Sigmoid colon (tissue), 7 donors: ENCODE results near the gene MTG2. TPM values are rescaled to one million over a fixed set of nuclear protein-coding genes. Genes with fewer than 3 reads are reported as not detected.

Source experiments
- DNase-seq: peaks from one replicate; pipeline ENCODE4 v3.0.0-alpha.2; 2019
- H3K27ac ChIP-seq, 4 donors: fragments of 200-600 bp; sonication (generic); one replicate each; pipeline ENCODE4 v1.5.1; 2016 to 2019; ENCODE audit warnings: mild to moderate bottlenecking in 1 of 4
- H3K27me3 ChIP-seq, 3 donors: fragments of 200-600 bp; sonication (generic); one replicate each; pipeline ENCODE4 v1.5.1; 2019; ENCODE audit warnings: mild to moderate bottlenecking in 1 of 3
- H3K36me3 ChIP-seq, 4 donors: fragments of 200-600 bp; sonication (generic); one replicate each; pipeline ENCODE4 v1.5.1; 2016 to 2019
- H3K4me1 ChIP-seq, 4 donors: fragments of 200-600 bp; sonication (generic); one replicate each; pipeline ENCODE4 v1.5.1; 2017 to 2019
- H3K4me3 ChIP-seq, 4 donors: fragments of 200-600 bp; sonication (generic); one replicate each; pipeline ENCODE4 v1.5.1; 2017 to 2019; ENCODE audit warnings: mild to moderate bottlenecking in 2 of 4, moderate library complexity in 1 of 4
- H3K9me3 ChIP-seq, 4 donors: fragments of 200-600 bp in 3 of 4; sonication (generic) in 3 of 4; one replicate each; pipeline versions ENCODE4 v1.5.1 to v1.6.1; 2013 to 2019
- EP300 ChIP-seq, 4 donors: sonication (generic); formaldehyde crosslinking; IDR thresholded peaks; one replicate each; pipeline ENCODE4 v1.6.1; 2017; ENCODE audit warnings: antibody characterized with exemption in 4 of 4
- POLR2A ChIP-seq, 2 donors: fragments of 450-650 bp; IDR thresholded peaks; one replicate each; pipeline ENCODE4 v1.6.1; 2016; ENCODE audit warnings: antibody characterized with exemption in 2 of 2, mild to moderate bottlenecking in 2 of 2, moderate library complexity in 2 of 2
- POLR2AphosphoS5 ChIP-seq, 4 donors: sonication (generic); formaldehyde crosslinking; IDR thresholded peaks; one replicate each; pipeline ENCODE4 v1.6.1; 2017; ENCODE audit warnings: antibody characterized with exemption in 4 of 4
- WGBS, 2 donors: extraction: QIAGEN DNeasy Blood & Tissue Kit; methylation state at CpG; one replicate each; pipeline ENCODE4 v1.1.7; 2013; 5-methylcytosine and 5-hydroxymethylcytosine counted together
- intact Hi-C: fragments of 100-400 bp; cut with DNase I; formaldehyde crosslinking; loops from one replicate; pipeline ENCODE4 v1.15.1; 2023
- polyA plus RNA-seq, 3 donors: library from polyadenylated mRNA; stranded (reverse); fragments of 200-250 nt; gene quantifications; one replicate each; pipeline ENCODE4 v1.2.3, GENCODE V29; 2013
- total RNA-seq, 4 donors: library from RNA; depleted of rRNA; stranded (reverse); fragments of >200 nt; gene quantifications; one replicate each; pipeline ENCODE4 v1.1.0, GENCODE V29; 2016
- TF ChIP-seq, protein P1 (sequence below), 4 experiments: fragments of 450-650 bp in 3 of 4; fragments of 200-600 bp in 1 of 4; IDR thresholded peaks; one replicate each; pipeline ENCODE4 v1.5.1; 2016 to 2019; ENCODE audit warnings: antibody characterized with exemption in 4 of 4, mild to moderate bottlenecking in 3 of 4, moderate library complexity in 2 of 4
- donor health status: healthy with polysubstance abuse.
- donor health status: Bipolar disorder and iron deficiency.
- donor health status: healthy.

Gene MTG2
- total and polyA plus RNA-seq, 7 donors, result 13.3 to 32.3 (median 23.9) TPM

GRCh38 chr20:62170536-62170935 lies 12.3 kb upstream of the MTG2 start:
- Histone ChIP-seq H3K9me3 (no peaks in the 10 kb centered on the region), H3K27me3 (no peaks in the 10 kb centered on the region), H3K4me3 (no peak overlapping the region), H3K4me1 (no peaks in the 10 kb centered on the region), H3K36me3 (peaks cover 0 to 80% (median 17%) of the 10 kb centered on the region in 4 donors), H3K27ac (no peak overlapping the region)
- intact Hi-C loops, result no loop called here
- WGBS, 2 donors, result 94 to 95% methylated on average over 9 of the region's 9 CpGs
- no peak for TF ChIP-seq POLR2A (IDR thresholded peaks at IDR 0.05)
- TF ChIP-seq POLR2AphosphoS5 (IDR thresholded peaks at IDR 0.05), result no peak
- TF ChIP-seq, protein P1, sequence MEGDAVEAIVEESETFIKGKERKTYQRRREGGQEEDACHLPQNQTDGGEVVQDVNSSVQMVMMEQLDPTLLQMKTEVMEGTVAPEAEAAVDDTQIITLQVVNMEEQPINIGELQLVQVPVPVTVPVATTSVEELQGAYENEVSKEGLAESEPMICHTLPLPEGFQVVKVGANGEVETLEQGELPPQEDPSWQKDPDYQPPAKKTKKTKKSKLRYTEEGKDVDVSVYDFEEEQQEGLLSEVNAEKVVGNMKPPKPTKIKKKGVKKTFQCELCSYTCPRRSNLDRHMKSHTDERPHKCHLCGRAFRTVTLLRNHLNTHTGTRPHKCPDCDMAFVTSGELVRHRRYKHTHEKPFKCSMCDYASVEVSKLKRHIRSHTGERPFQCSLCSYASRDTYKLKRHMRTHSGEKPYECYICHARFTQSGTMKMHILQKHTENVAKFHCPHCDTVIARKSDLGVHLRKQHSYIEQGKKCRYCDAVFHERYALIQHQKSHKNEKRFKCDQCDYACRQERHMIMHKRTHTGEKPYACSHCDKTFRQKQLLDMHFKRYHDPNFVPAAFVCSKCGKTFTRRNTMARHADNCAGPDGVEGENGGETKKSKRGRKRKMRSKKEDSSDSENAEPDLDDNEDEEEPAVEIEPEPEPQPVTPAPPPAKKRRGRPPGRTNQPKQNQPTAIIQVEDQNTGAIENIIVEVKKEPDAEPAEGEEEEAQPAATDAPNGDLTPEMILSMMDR (IDR thresholded peaks at IDR 0.05), result no peak
- no peak for TF ChIP-seq EP300 (IDR thresholded peaks at IDR 0.05)
- no peak for DNase-seq

DNA sequence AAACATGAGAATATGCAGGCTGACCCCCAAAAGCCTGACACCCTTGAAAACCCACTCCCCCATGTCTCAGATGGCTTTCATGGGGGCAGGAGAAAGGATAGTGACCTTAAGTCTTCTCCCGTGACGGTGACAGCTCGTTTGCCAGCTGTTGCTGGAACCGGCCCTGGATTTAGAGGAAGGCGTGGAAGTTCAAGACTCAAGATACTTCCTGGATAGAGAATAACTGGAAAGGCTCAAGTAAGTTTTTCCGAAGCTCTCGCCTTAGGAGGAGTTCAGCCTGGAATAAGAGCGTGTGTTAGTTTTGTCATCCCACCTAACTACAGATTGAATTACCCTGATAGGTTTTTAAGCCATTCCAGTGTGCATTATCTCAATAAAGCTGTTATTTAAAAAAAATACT lies 11.6 kb upstream of the MTG2 start:
- no peak for TF ChIP-seq POLR2AphosphoS5 (IDR thresholded peaks at IDR 0.05)
- no peak for TF ChIP-seq POLR2A (IDR thresholded peaks at IDR 0.05)
- no peak for TF ChIP-seq EP300 (IDR thresholded peaks at IDR 0.05)
- TF ChIP-seq, protein P1 (IDR thresholded peaks at IDR 0.05), result no peak
- DNase-seq, result no peak
- H3K27me3 ChIP-seq, result no peaks in the 10 kb centered on the region
- no peaks in the 10 kb centered on the region for H3K4me1 ChIP-seq
- H3K27ac ChIP-seq, result no peak overlapping the region
- H3K4me3 ChIP-seq, result no peak overlapping the region
- H3K36me3 ChIP-seq, result peaks cover 0 to 80% (median 10%) of the 10 kb centered on the region in 4 donors
- intact Hi-C loops, result no loop called here
- 79 to 91% methylated on average over 8 of the region's 8 CpGs for WGBS, 2 donors
- H3K9me3 ChIP-seq, result no peaks in the 10 kb centered on the region

- DNase-seq, result no peak
- intact Hi-C loops, result no loop called here
- Histone ChIP-seq H3K4me3 (no peak overlapping the region), H3K9me3 (no peaks in the 10 kb centered on the region), H3K36me3 (peaks cover 0 to 76% (median 7%) of the 10 kb centered on the region in 4 donors), H3K4me1 (no peaks in the 10 kb centered on the region), H3K27me3 (no peaks in the 10 kb centered on the region), H3K27ac (no peak overlapping the region)
- 94 to 97% methylated on average over 18 of the region's 18 CpGs for WGBS, 2 donors
- TF ChIP-seq, protein P1 (IDR thresholded peaks at IDR 0.05), result no peak
- TF ChIP-seq POLR2A (IDR thresholded peaks at IDR 0.05) (no peak), EP300 (IDR thresholded peaks at IDR 0.05) (no peak), POLR2AphosphoS5 (IDR thresholded peaks at IDR 0.05) (no peak)
Observed at GRCh38 chr20:62172666-62173065, 10.2 kb upstream of the MTG2 start.

DNA sequence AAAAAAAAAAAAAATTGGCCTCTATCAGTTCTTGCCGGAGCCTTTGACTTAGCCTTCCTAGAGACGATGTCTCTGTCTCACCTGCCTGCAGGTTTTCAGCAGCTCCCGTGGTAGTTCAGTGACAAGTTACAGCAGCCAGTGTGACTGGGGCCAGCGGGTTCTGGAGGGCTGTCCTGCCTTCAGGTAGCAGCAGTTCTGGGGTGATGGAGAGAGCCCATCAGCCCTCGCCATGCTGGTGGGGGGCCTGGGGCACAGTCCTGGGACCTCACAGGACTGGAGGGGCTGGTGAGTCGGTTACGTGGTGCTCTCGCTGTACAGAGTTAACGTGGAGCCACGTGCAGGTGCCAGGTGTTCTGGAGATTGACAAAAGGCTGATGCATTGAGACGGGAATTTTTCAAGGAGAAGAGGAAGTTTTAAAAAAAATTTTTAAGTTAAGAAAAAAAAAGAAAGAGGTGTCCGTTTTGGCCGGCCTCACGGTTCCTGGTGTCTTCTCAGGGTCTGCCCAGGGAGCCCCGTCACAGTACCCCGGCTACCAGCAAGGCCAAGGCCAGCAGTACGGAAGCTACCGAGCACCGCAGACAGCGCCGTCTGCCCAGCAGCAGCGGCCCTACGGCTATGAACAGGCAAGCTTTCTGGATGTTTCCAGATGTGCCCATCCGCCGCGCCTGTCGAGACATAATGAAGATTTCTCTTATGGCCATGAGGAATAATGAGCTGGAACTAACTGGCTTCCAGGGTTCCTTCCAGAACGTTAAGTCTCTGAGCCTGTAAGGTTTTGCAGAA lies 8.6 kb upstream of the MTG2 start:
- no peak overlapping the region for H3K27ac ChIP-seq
- no peak overlapping the region for H3K4me3 ChIP-seq
- no peaks in the 10 kb centered on the region for H3K27me3 ChIP-seq
- 96 to 97% methylated on average over 28 of the region's 28 CpGs for WGBS, 2 donors
- TF ChIP-seq, protein P1 (IDR thresholded peaks at IDR 0.05), result no peak
- TF ChIP-seq EP300 (IDR thresholded peaks at IDR 0.05) (no peak), POLR2A (IDR thresholded peaks at IDR 0.05) (no peak), POLR2AphosphoS5 (IDR thresholded peaks at IDR 0.05) (no peak)
- intact Hi-C loops, result no loop called here
- no peak for DNase-seq
- H3K9me3 ChIP-seq, result no peaks in the 10 kb centered on the region
- H3K36me3 ChIP-seq, result peaks cover 0 to 68% (median 7%) of the 10 kb centered on the region in 4 donors
- H3K4me1 ChIP-seq, result no peaks in the 10 kb centered on the region
